ENCODE results near the gene LONRF2.
A peak's percentile ranks its signal among the peaks of the same experiment; 100 is the strongest.
"Not testable (repeated sequence)": the region's sequence is repeated elsewhere in the genome, so short reads cannot be mapped to it uniquely, and the experiment has no call there.

LONRF2 gene

DNA sequence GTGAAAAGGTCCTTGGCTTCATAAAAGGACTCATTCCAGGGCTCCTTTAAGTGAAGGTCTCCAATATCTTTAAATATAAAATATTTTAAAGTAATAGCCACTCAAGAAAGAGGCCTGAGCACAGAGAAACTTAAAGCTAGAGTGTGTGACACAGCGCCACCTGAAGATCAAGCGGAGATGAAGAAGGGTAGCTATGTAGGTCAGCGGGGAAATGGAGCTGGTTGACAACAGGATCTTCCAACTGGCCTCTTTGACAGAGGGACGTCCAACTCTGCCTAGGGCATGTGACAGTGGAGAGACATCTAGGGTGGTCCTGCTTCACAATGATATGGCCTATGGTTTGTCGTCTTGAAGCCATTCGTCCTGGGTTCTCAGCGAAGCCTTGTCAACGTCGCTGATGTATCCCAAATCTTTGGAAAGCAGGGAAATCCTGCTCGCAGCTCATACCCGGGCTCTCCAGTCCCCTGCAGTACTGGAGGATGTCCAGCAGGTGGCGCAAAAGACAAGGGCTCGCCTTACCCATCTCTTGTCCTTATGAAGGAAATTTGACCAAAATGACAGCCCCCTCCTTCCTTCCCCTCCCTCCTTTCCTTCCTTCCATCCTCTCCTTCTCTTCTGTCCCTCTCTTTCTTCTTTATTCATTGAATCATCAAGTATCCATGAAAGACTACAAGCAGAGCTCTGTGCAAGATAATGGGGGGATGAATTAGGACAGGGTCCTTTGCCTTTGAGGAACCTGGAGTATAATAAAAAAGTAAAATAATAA, 59.6 kb downstream of the LONRF2 start:
- H3K9me3 ChIP-seq (ENCODE audit: control insufficient read depth, insufficient read depth, low read length) = no peaks in the 10 kb centered on the region
- H3K9ac ChIP-seq (ENCODE audit: low read depth, low read length) = peak overlapping the region; percentile 24; the same call in 1 of the 2 replicates
- no peaks in the 10 kb centered on the region for H3K36me3 ChIP-seq (ENCODE audit: insufficient read depth, low read length)
- no peaks in the 10 kb centered on the region for H3K4me1 ChIP-seq (ENCODE audit: insufficient read depth, low read length)

DNA sequence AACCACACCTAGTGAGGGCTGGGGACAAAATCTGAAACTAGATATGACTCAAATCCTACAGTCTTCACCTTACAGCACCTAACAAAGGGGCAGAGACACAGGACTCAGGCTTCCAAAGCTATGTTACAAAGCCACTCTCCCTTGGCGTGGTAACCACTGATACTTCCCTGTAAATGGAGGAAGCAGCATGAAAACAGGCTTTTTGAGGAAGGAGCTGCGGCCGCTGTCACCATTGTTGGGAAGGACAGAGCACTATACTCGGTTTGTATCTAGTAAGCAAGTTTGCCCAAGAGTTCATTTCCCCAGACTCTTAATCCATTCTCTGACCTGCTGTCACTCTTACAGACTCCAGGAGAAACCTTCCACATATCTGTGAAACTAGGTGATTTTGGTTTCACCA, 60.3 kb downstream of the LONRF2 start:
- H3K4me1 ChIP-seq (ENCODE audit: insufficient read depth, low read length) = no peaks in the 10 kb centered on the region
- H3K9me3 ChIP-seq (ENCODE audit: control insufficient read depth, insufficient read depth, low read length) = no peaks in the 10 kb centered on the region
- H3K36me3 ChIP-seq (ENCODE audit: insufficient read depth, low read length) = no peaks in the 10 kb centered on the region
- no peak overlapping the region for H3K9ac ChIP-seq (ENCODE audit: low read depth, low read length)

DNA sequence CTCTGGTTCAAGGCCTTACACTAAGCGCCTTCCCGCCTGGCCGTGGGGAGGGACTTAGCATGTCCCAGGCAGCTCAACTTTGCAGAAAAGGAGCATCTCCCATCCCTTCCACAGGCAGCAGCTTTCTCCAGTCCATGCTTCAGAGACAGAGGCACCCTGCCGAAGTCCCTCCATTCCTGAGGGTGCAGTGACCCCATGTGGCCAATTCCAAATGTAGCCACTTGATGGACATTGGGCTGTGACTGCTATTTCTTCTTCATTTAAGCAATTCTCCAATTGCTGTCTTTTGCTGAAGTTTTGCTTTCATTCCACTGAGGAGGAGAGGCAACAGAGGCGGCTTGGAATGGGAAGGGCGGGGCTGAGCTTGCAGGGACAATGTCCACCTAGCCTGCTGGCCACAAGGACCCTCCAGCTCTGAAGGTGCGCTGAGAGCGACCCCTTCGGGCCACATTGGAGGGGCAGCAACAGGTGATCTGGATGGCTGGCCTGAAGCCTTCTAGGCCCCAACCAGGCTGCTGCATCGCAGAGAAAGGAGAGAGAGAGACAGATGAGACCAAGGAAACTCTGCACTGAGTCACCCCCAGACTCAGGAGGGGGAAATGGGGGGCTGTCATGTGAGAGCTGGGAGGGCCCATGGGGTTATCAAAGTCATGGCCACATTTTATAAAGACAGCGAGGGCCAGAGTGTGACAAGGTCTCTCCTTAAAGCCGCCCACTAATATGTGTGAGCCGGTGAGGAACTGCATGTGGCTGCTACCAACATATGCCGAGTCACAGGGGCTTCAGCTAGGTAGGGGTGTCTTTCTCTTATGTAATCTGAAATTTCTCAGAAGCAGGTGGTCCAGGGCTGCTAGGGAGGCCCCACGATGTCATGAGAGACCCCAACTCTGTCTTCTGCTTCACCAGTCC, 61.3 kb downstream of the LONRF2 start:
- Histone ChIP-seq H3K4me1 (ENCODE audit: insufficient read depth, low read length) (no peaks in the 10 kb centered on the region), H3K9ac (ENCODE audit: low read depth, low read length) (no peak overlapping the region), H3K36me3 (ENCODE audit: insufficient read depth, low read length) (no peaks in the 10 kb centered on the region)

DNA sequence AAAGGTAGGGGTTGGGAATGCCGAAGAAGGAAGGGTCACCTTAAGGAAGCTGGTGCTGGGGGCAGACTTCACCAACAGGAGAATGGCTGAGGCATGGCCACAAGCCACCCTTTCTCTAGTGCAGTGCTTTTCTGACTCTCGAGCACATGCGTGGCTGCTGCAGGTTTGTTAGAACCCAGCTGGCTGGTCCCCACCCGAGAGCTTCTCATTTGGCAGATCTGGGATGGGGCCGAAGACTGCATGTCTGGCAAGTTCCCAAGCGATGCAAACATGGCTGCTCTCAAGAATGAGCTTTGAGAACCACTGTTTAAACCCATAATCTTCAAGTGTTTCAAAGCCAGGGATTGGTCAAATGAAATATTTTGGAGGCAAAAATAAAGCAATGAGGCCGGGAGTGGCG, 63.2 kb downstream of the LONRF2 start:
- Histone ChIP-seq H3K36me3 (ENCODE audit: insufficient read depth, low read length) (no peaks in the 10 kb centered on the region), H3K9ac (ENCODE audit: low read depth, low read length) (no peak overlapping the region), H3K4me1 (ENCODE audit: insufficient read depth, low read length) (no peaks in the 10 kb centered on the region), H3K9me3 (ENCODE audit: control insufficient read depth, insufficient read depth, low read length) (no peaks in the 10 kb centered on the region)

More for the DNA sequence above, 61.3 kb downstream of the LONRF2 start:
- H3K9me3 ChIP-seq (ENCODE audit: control insufficient read depth, insufficient read depth, low read length) = no peaks in the 10 kb centered on the region

DNA sequence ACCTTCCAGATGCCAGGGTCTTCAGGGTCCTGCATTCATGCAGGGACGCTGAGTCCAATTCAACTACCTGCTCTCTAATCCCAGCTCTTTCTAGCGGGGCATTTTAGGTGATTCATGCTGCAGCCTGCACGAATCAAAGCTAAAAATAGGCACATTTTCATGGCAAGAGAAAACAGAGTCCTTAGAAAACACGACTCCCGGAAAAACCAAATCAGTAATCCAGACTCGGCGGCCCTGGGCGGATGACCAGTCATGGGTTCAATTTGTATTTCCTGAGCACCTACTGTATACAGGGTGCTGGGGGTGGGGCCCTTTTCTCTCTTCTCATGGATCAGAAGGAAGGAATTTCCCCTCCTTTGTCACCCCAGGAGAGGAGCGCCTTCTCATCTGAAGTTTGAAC, 64.4 kb downstream of the LONRF2 start:
- Histone ChIP-seq H3K4me1 (ENCODE audit: insufficient read depth, low read length) (no peaks in the 10 kb centered on the region), H3K9me3 (ENCODE audit: control insufficient read depth, insufficient read depth, low read length) (no peaks in the 10 kb centered on the region), H3K9ac (ENCODE audit: low read depth, low read length) (no peak overlapping the region), H3K36me3 (ENCODE audit: insufficient read depth, low read length) (no peaks in the 10 kb centered on the region)

DNA sequence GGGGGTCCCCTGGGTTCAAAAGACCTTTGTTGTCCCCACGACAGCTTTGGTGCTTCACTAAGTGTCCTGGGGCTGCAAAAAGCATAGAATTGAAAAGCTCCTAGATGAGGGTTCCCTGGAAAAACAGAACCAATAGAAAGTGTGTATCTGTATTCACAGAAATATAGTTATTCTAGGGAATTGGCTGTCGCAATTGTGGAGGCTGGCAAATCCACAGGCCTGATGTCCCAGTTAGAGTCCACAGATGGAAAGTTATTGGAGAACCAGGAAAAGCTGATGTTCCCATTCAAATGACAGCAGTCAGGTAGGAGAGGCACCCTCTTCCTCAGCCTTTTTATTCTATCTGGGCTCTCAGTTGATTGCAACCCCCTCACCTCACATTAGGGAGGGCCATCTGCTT, 65.5 kb downstream of the LONRF2 start:
- no peaks in the 10 kb centered on the region for H3K4me1 ChIP-seq (ENCODE audit: insufficient read depth, low read length)

DNA sequence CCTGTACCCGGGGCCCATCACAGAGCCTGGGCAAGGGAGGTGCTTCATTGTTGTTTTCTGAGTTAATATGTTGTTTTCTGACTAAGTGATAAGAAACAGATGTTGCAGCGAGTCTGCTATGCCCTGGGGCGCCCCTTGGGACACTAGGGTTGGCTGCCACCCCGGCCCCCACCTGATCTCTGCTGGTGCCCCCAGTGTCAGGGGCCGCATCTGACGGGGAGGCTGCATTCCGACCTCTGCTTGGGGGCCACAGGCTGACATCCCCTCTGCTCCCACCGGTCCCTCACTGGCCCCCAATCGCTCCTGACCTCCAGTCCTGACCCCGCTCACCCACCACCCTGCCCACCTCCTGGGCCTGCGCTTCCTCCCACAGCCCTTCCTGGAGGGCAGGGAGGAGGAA, 65.9 kb downstream of the LONRF2 start:
- Histone ChIP-seq H3K9ac (ENCODE audit: low read depth, low read length) (no peak overlapping the region), H3K36me3 (ENCODE audit: insufficient read depth, low read length) (no peaks in the 10 kb centered on the region), H3K4me1 (ENCODE audit: insufficient read depth, low read length) (no peaks in the 10 kb centered on the region)

More for the DNA sequence above, 65.5 kb downstream of the LONRF2 start:
- H3K9ac ChIP-seq (ENCODE audit: low read depth, low read length) = no peak overlapping the region
- no peaks in the 10 kb centered on the region for H3K9me3 ChIP-seq (ENCODE audit: control insufficient read depth, insufficient read depth, low read length)
- no peaks in the 10 kb centered on the region for H3K36me3 ChIP-seq (ENCODE audit: insufficient read depth, low read length)

DNA sequence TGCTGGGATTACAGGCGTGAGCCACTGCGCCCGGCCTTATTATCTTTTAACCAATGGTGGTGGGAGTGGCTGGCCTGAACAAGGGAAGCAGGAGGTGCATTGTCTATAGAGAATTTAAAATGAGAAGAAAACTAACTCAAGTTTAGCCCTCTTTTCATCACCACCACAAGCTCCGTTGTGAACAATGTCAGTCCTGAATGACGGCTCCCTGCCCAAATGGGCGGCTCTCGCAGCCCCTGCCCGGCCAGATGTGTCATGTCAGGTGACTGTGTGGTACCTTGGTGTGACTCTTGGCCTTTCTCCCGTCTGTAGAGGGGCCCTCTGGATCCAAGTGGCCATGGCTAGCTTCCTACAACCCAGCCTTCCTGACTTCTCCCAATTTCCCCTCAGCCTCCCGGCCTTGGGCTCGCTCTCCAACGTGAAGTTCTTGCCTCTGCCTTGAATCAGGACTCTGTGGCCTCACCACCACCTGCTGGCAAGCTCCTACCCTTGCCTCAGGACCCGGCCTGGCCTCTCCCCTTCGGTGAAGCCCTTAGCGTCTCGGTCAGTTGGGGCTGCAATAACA, 67.6 kb downstream of the LONRF2 start:
- Histone ChIP-seq H3K9me3 (ENCODE audit: control insufficient read depth, insufficient read depth, low read length) (no peaks in the 10 kb centered on the region), H3K4me1 (ENCODE audit: insufficient read depth, low read length) (no peaks in the 10 kb centered on the region), H3K36me3 (ENCODE audit: insufficient read depth, low read length) (no peaks in the 10 kb centered on the region), H3K9ac (ENCODE audit: low read depth, low read length) (no peak overlapping the region)

More for the DNA sequence above, 65.9 kb downstream of the LONRF2 start:
- H3K9me3 ChIP-seq (ENCODE audit: control insufficient read depth, insufficient read depth, low read length) = no peaks in the 10 kb centered on the region

DNA sequence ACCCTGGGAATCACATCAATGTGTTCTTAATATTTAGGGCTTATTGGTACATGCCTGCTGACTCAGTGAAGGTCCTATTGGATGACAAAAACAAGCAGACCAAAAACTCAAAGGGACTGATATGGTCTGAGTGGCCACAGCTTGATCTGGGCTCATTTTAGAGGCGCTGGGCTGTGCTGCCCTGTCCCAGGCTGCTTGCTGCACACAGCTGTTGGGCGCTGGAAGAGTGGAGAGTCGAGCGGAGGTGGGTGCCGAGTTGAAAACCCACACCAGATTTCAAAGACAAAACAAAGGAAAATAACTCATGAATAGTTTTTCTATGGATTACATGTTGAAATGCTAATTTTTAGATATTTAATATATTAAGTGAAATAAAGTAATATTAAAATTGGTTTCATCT, 68.5 kb downstream of the LONRF2 start:
- H3K9ac ChIP-seq (ENCODE audit: low read depth, low read length) = no peak overlapping the region
- H3K4me1 ChIP-seq (ENCODE audit: insufficient read depth, low read length) = no peaks in the 10 kb centered on the region
- no peaks in the 10 kb centered on the region for H3K9me3 ChIP-seq (ENCODE audit: control insufficient read depth, insufficient read depth, low read length)
- H3K36me3 ChIP-seq (ENCODE audit: insufficient read depth, low read length) = no peaks in the 10 kb centered on the region

DNA sequence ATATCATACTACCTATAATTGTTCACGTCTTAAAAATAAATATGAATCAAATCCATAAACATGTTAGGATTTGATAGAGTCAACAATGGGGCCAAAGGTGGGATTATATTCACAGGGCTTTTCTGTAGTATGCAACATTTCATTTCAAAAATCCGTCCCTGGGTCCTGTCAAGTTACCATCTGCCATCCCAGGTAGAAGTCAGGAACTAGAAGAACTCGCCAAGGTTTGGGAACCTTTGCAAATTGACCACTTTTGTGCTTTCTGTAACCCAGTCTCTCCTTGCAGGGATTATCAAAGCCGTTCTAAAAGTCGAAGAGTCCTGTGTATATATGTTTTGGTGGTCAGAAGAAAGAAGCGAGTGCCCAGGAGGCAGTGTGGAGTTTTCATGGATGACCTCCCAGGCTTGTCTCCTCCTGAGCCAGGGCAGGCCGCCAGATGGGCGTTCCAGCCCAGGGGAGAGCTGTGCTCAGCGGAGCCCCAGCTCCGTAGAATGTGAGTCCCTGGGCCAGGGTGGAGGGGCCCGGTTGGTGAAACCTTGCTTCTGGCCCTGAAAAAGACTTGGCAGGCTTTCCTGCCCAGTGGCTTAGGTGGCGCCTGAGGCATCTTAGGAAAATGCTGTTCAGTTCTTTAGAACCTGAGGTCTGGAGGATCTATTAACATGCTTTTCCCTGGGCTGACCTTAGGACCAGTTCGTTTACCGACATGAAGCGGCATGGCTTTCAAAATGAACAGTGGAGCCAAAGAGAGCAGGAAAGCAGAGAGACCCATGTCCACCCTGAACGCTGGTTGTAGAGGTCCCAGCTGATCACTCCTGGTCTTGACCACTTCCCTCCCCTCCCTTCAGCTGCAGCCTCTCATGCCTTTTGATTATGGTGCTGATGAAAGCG, 69.2 kb downstream of the LONRF2 start:
- H3K9ac ChIP-seq (ENCODE audit: low read depth, low read length) = no peak overlapping the region
- no peaks in the 10 kb centered on the region for H3K9me3 ChIP-seq (ENCODE audit: control insufficient read depth, insufficient read depth, low read length)
- H3K36me3 ChIP-seq (ENCODE audit: insufficient read depth, low read length) = no peaks in the 10 kb centered on the region
- no peaks in the 10 kb centered on the region for H3K4me1 ChIP-seq (ENCODE audit: insufficient read depth, low read length)

DNA sequence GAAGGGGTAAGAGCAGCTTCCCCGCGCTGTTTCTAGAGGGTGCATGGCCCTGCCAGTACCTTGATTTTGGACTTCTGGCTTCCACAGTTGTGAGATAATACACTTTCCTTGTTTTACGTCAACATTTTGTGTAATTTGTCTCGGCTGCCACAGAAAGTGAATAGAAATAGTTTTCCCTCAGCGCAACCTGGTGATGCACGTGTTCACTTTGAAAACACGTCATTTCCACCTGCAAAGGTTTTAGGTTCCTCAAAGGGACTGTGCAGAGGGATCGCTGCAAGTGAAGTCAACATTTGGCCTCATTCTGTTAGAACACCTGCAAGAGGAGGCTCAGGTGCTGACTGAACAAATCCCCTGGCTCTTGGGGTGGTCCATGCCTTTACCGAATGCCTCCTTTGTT, 71.7 kb downstream of the LONRF2 start:
- H3K9ac ChIP-seq (ENCODE audit: low read depth, low read length) = no peak overlapping the region
- H3K9me3 ChIP-seq (ENCODE audit: control insufficient read depth, insufficient read depth, low read length) = no peaks in the 10 kb centered on the region
- H3K36me3 ChIP-seq (ENCODE audit: insufficient read depth, low read length) = no peaks in the 10 kb centered on the region
- no peaks in the 10 kb centered on the region for H3K4me1 ChIP-seq (ENCODE audit: insufficient read depth, low read length)

DNA sequence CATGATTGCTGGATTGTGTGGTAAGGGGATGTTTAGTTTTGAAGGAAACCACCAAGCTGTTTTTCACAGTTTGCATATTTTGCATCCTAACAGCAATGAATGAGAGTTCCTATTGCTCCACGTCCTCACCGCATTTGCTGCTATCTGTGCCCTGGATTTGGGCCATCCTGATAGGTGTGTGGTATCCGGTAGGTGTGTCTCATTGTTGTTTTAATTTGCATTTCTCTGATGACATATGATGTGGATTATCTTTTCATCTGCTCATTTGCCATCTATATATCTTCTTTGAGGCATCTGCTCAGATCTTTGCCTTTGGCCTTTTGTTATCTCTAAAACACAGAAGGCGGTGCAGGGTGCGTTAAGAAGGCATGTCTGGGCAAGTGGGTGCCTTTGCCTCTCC, 73.3 kb downstream of the LONRF2 start:
- no peaks in the 10 kb centered on the region for H3K4me1 ChIP-seq (ENCODE audit: insufficient read depth, low read length)
- H3K9ac ChIP-seq (ENCODE audit: low read depth, low read length) = no peak overlapping the region
- H3K9me3 ChIP-seq (ENCODE audit: control insufficient read depth, insufficient read depth, low read length) = no peaks in the 10 kb centered on the region
- no peaks in the 10 kb centered on the region for H3K36me3 ChIP-seq (ENCODE audit: insufficient read depth, low read length)

DNA sequence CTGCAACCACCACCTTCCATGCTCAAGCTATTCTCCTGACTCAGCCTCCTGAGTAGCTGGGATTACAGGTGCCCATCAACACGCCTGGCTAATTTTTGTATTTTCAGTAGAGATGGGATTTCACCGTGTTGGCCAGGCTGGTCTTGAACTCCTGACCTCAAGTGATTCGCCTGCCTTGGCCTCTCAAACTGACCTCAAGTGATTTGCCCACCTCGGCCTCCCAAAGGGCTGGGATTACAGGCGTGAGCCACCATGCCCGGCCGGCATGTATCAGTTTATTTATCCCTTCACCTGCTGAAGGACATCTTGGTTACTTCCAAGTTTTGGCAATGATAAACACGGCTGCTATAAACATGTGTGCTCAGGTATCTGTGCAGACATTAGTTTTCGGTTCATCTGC, 73.7 kb downstream of the LONRF2 start:
- H3K9ac ChIP-seq (ENCODE audit: low read depth, low read length); H3K9me3 ChIP-seq (ENCODE audit: control insufficient read depth, insufficient read depth, low read length); H3K36me3 ChIP-seq (ENCODE audit: insufficient read depth, low read length); H3K4me1 ChIP-seq (ENCODE audit: insufficient read depth, low read length): not testable (repeated sequence)

DNA sequence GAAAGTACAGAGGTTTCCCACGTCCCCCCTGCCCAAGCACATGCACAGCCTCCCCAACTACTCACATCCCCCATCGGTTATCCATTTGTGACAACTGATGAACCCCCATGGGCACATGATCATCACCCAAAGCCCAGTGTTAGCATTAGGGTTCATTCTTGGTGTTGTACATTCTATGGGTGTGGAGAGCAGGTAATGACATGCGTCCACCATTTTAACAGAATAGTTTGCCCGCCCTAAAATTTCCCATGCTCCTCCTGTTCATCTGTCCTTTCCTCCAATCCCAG, 74.3 kb downstream of the LONRF2 start:
- H3K9me3 ChIP-seq (ENCODE audit: control insufficient read depth, insufficient read depth, low read length) = no peaks in the 10 kb centered on the region
- no peaks in the 10 kb centered on the region for H3K36me3 ChIP-seq (ENCODE audit: insufficient read depth, low read length)
- no peak overlapping the region for H3K9ac ChIP-seq (ENCODE audit: low read depth, low read length)
- no peaks in the 10 kb centered on the region for H3K4me1 ChIP-seq (ENCODE audit: insufficient read depth, low read length)

Data from ES-I3 (cell line).